Peyer's patch (tissue), 4 donors: Measurements from ENCODE around the gene BOLA1. TPM values are rescaled to one million over a fixed set of nuclear protein-coding genes. Genes with fewer than 3 reads are reported as not detected.

ENCODE experiments used
- DNase-seq, 3 donors: peaks; one replicate each; pipeline ENCODE4 v3.0.0-alpha.2; 2017 to 2019
- H3K27ac ChIP-seq, 4 donors: fragments of 200-600 bp; sonication (generic); one replicate each; pipeline ENCODE4 v1.5.1; 2016 to 2019
- H3K27me3 ChIP-seq, 2 donors: fragments of 200-600 bp; sonication (generic); one replicate each; pipeline ENCODE4 v1.5.1; 2019
- H3K36me3 ChIP-seq, 3 donors: fragments of 200-600 bp; sonication (generic); one replicate each; pipeline ENCODE4 v1.5.1; 2016 to 2019
- H3K4me1 ChIP-seq, 4 donors: fragments of 200-600 bp; sonication (generic); one replicate each; pipeline ENCODE4 v1.5.1; 2016 to 2019
- H3K4me3 ChIP-seq, 4 donors: fragments of 200-600 bp; sonication (generic); 1 replicate in 3 of 4; 2 replicates in 1 of 4; pipeline ENCODE4 v1.5.1; 2016 to 2019; ENCODE audit warnings: mild to moderate bottlenecking in 1 of 4
- H3K9me3 ChIP-seq, 4 donors: fragments of 200-600 bp; sonication (generic); one replicate each; pipeline ENCODE4 v1.5.1; 2016 to 2019; ENCODE audit warnings: mild to moderate bottlenecking in 1 of 4
- POLR2A ChIP-seq, 2 donors: fragments of 450-650 bp; IDR thresholded peaks; one replicate each; pipeline ENCODE4 v1.5.1; 2017; ENCODE audit warnings: antibody characterized with exemption in 2 of 2, mild to moderate bottlenecking in 2 of 2, moderate library complexity in 2 of 2
- total RNA-seq, 4 donors: library from RNA; depleted of rRNA; stranded (reverse); fragments of >200 nt; gene quantifications; one replicate each; pipeline ENCODE4 v1.1.0, GENCODE V29; 2016
- TF ChIP-seq, protein P1 (sequence below), 6 experiments: fragments of 450-650 bp in 4 of 6; fragments of 200-600 bp in 2 of 6; sonication (generic) in 1 of 6; IDR thresholded peaks; one replicate each; pipeline ENCODE4 v1.5.1; 2017 to 2019; ENCODE audit warnings: antibody characterized with exemption in 6 of 6, mild to moderate bottlenecking in 3 of 6, moderate library complexity in 1 of 6

Gene BOLA1
- total RNA-seq, 4 donors from 2014 or later, result 9.1 to 37.8 (median 22.1) TPM

- Histone ChIP-seq H3K9me3 (no peaks in the 10 kb centered on the region), H3K4me1 (peaks cover 0 to 31% (median 9%) of the 10 kb centered on the region in 4 donors), H3K36me3 (peaks cover 0 to 55% (median 3%) of the 10 kb centered on the region in 3 donors), H3K27me3 (no peaks in the 10 kb centered on the region), H3K27ac (no peak overlapping the region), H3K4me3 (no peak overlapping the region)
- no peak for DNase-seq
- TF ChIP-seq, protein P1, sequence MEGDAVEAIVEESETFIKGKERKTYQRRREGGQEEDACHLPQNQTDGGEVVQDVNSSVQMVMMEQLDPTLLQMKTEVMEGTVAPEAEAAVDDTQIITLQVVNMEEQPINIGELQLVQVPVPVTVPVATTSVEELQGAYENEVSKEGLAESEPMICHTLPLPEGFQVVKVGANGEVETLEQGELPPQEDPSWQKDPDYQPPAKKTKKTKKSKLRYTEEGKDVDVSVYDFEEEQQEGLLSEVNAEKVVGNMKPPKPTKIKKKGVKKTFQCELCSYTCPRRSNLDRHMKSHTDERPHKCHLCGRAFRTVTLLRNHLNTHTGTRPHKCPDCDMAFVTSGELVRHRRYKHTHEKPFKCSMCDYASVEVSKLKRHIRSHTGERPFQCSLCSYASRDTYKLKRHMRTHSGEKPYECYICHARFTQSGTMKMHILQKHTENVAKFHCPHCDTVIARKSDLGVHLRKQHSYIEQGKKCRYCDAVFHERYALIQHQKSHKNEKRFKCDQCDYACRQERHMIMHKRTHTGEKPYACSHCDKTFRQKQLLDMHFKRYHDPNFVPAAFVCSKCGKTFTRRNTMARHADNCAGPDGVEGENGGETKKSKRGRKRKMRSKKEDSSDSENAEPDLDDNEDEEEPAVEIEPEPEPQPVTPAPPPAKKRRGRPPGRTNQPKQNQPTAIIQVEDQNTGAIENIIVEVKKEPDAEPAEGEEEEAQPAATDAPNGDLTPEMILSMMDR (IDR thresholded peaks at IDR 0.05), result no peak
These were observed 26.0 kb downstream of the BOLA1 start for GRCh38 chr1:149925345-149925744.

DNA sequence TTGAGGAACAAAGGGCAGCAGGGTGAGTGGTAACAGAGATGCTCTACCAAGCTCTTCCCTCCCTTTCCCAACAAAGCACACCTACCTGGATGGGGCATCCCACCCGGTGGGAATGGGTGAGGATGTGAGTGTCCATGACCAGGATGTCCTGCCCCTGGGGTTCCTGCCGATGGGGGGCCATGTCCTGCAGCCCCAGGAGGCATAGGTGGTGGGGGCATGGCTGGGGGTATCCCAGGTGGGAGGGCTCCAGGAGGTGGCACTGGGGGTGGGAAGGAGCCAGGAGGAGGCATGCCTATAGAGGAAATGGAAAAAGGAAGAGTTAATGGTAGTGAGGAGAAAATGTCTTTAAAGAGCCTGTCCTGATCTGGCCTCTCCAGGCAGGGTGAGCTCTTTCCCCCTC, 26.4 kb downstream of the BOLA1 start:
- Histone ChIP-seq H3K4me1 (peaks cover 0 to 31% (median 9%) of the 10 kb centered on the region in 4 donors), H3K9me3 (no peaks in the 10 kb centered on the region), H3K27me3 (no peaks in the 10 kb centered on the region), H3K4me3 (no peak overlapping the region), H3K27ac (no peak overlapping the region), H3K36me3 (peaks cover 0 to 59% (median 3%) of the 10 kb centered on the region in 3 donors)
- TF ChIP-seq, protein P1 (IDR thresholded peaks at IDR 0.05), result no peak
- no peak for TF ChIP-seq POLR2A (IDR thresholded peaks at IDR 0.05)
- no peak for DNase-seq

GRCh38 chr1:149926296-149926695, 26.9 kb downstream of the BOLA1 start:
- Histone ChIP-seq H3K27me3 (no peaks in the 10 kb centered on the region), H3K36me3 (peaks cover 0 to 64% (median 3%) of the 10 kb centered on the region in 3 donors), H3K27ac (no peak overlapping the region), H3K9me3 (no peaks in the 10 kb centered on the region), H3K4me1 (peaks cover 0 to 36% (median 9%) of the 10 kb centered on the region in 4 donors), H3K4me3 (peak overlapping the region in 1 of 4 donors; percentile 75)
- no peak for DNase-seq
- TF ChIP-seq, protein P1 (IDR thresholded peaks at IDR 0.05), result no peak
- TF ChIP-seq POLR2A (IDR thresholded peaks at IDR 0.05), result no peak

DNA sequence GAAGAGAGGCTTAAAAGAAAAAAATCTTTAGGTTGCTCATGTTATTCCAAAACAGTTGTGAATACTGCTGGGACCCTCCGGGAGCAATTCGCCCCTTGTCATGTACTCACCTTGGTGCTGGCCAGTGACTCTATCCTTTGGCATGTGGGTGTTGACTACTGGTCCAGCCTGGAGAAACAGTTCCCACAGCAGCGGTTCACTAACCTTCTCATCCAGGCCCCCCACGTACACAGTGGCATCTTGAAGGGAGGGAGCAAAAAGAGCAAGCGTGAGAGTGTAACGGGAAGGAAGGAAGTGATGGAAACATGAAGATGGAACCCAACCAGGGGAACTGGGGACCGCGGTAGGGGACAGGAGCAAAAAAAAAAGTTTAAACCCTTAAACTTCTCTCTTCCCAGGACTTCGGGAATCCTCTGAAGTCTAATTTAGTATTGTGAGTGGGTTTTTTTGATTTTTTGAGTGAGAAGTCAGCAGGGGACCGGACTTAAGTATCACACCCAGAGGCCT, 27.7 kb downstream of the BOLA1 start:
- Histone ChIP-seq H3K9me3 (no peaks in the 10 kb centered on the region), H3K4me1 (peaks cover 0 to 44% (median 9%) of the 10 kb centered on the region in 4 donors), H3K27ac (peak overlapping the region; percentile 82 to 93 (median 90)), H3K27me3 (no peaks in the 10 kb centered on the region), H3K4me3 (peak overlapping the region; percentile 64 to 88 (median 73)), H3K36me3 (peaks cover 0 to 71% (median 3%) of the 10 kb centered on the region in 3 donors)
- TF ChIP-seq POLR2A (IDR thresholded peaks at IDR 0.05), result no peak
- TF ChIP-seq, protein P1 (IDR thresholded peaks at IDR 0.05), result no peak
- DNase-seq, result no peak

DNA sequence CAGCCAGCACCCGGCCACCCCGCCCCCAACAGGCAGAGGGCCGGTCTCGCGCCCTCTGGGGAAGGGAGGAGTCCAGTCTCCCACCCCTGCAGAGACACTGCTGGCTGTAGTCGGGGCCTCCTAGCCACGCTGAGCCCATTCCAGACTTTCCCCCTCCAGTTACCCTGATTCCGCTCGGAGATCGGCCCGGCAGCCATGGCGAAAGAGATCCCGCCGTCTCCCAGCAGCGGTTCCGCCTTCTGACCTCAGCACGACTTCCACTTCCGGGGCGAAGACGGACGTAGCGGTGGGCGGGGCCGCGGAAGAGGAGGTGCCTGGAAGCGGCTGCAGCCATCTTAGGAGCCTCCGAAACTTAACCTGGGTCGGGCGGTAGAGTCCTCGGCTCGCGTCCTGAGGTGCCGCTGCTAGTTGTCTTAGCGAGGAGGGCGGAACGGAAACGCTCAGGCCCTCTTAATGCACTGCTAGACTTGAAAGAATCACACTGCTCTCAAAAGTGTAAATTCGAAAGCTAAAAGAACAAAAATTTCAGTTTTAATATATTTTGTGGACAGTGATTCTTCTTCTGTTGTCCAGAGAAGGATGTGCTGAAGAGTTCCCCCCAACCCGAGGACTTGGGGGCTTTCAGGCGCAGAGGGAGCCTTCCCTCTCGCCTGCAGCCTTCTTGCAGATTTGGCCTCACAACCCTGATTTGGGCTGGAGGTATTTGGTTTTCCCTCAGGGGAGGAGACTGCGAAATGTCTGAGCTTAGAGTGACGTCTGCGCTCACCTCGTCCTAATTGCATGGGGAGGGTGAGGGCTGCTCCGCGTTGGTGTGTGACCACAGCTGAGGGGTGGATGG, 28.4 kb downstream of the BOLA1 start, which contains the start of gene SF3B4:
TSS of gene SF3B4 (minus strand) at position 241 of the 838 bp plus-strand sequence. CDS start at position 197, 44 bp downstream.
- peaks cover 0 to 64% (median 3%) of the 10 kb centered on the region in 3 donors for H3K36me3 ChIP-seq
- TF ChIP-seq, protein P1 (IDR thresholded peaks at IDR 0.05), result peak in 1 of 6 experiments; percentile 15
- peak; percentile 79 to 92 for TF ChIP-seq POLR2A (IDR thresholded peaks at IDR 0.05)
- H3K9me3 ChIP-seq, result no peaks in the 10 kb centered on the region
- peak within 1 kb of the TSS; percentile 64 to 88 (median 73) for H3K4me3 ChIP-seq
- peaks cover 0 to 44% (median 9%) of the 10 kb centered on the region in 4 donors for H3K4me1 ChIP-seq
- DNase-seq, result peak; percentile 94 to 98 (median 97)
- no peaks in the 10 kb centered on the region for H3K27me3 ChIP-seq
- H3K27ac ChIP-seq, result peak within 1 kb of the TSS; percentile 82 to 93 (median 90)
